ENCODE results near the gene CIC. TPM values are rescaled to one million over a fixed set of nuclear protein-coding genes. Genes with fewer than 3 reads are reported as not detected.

Gene CIC
- total RNA-seq, 1 donor from 2014 or later, result 115 TPM

GRCh38 chr19:42295342-42295741, 26.3 kb downstream of the CIC start:
- Mint-ChIP-seq H3K27me3 (ENCODE audit: unreplicated experiment) (no peaks in the 10 kb centered on the region), H3K4me1 (ENCODE audit: unreplicated experiment) (peaks cover 1% of the 10 kb centered on the region), H3K27ac (ENCODE audit: unreplicated experiment) (no peak overlapping the region), H3K9me3 (ENCODE audit: unreplicated experiment) (no peaks in the 10 kb centered on the region), H3K36me3 (ENCODE audit: unreplicated experiment) (peaks cover 24% of the 10 kb centered on the region), H3K4me3 (ENCODE audit: unreplicated experiment) (no peak overlapping the region)
- no peak for DNase-seq (ENCODE audit: extremely low spot score, unreplicated experiment)
- no peak for TF ChIP-seq CTCF (IDR thresholded peaks at IDR 0.05)

- peaks cover 1% of the 10 kb centered on the region for H3K4me1 Mint-ChIP-seq (ENCODE audit: unreplicated experiment)
- TF ChIP-seq CTCF (IDR thresholded peaks at IDR 0.05), result peak; percentile 87
- H3K27ac Mint-ChIP-seq (ENCODE audit: unreplicated experiment), result no peak overlapping the region
- H3K27me3 Mint-ChIP-seq (ENCODE audit: unreplicated experiment), result no peaks in the 10 kb centered on the region
- peaks cover 24% of the 10 kb centered on the region for H3K36me3 Mint-ChIP-seq (ENCODE audit: unreplicated experiment)
- no peaks in the 10 kb centered on the region for H3K9me3 Mint-ChIP-seq (ENCODE audit: unreplicated experiment)
- peak; percentile 94 for DNase-seq (ENCODE audit: extremely low spot score, unreplicated experiment)
- H3K4me3 Mint-ChIP-seq (ENCODE audit: unreplicated experiment), result no peak overlapping the region
Observed at GRCh38 chr19:42295831-42296525, 26.9 kb downstream of the CIC start.

GRCh38 chr19:42297039-42297438, 28.0 kb downstream of the CIC start:
- Mint-ChIP-seq H3K9me3 (ENCODE audit: unreplicated experiment) (no peaks in the 10 kb centered on the region), H3K4me1 (ENCODE audit: unreplicated experiment) (peaks cover 12% of the 10 kb centered on the region), H3K4me3 (ENCODE audit: unreplicated experiment) (no peak overlapping the region)

GRCh38 chr19:42301646-42302203, 32.7 kb downstream of the CIC start, which contains the start of gene PRR19:
PRR19 (plus strand) TSS chr19:42302132; CDS start chr19:42309585, 7,453 bp downstream.
- peaks cover 5% of the 10 kb centered on the region for H3K36me3 Mint-ChIP-seq (ENCODE audit: unreplicated experiment)
- no peak for TF ChIP-seq CTCF (IDR thresholded peaks at IDR 0.05)
- peak within 1 kb of the TSS; percentile 87 for H3K4me3 Mint-ChIP-seq (ENCODE audit: unreplicated experiment)
- H3K27ac Mint-ChIP-seq (ENCODE audit: unreplicated experiment), result peak within 1 kb of the TSS; percentile 47
- no peaks in the 10 kb centered on the region for H3K9me3 Mint-ChIP-seq (ENCODE audit: unreplicated experiment)
- no peaks in the 10 kb centered on the region for H3K27me3 Mint-ChIP-seq (ENCODE audit: unreplicated experiment)
- H3K4me1 Mint-ChIP-seq (ENCODE audit: unreplicated experiment), result peaks cover 24% of the 10 kb centered on the region
- DNase-seq (ENCODE audit: extremely low spot score, unreplicated experiment), result no peak

More at GRCh38 chr19:42297039-42297438, 28.0 kb downstream of the CIC start:
- Mint-ChIP-seq H3K27ac (ENCODE audit: unreplicated experiment) (no peak overlapping the region), H3K27me3 (ENCODE audit: unreplicated experiment) (no peaks in the 10 kb centered on the region), H3K36me3 (ENCODE audit: unreplicated experiment) (peaks cover 16% of the 10 kb centered on the region)
- TF ChIP-seq CTCF (IDR thresholded peaks at IDR 0.05), result no peak
- DNase-seq (ENCODE audit: extremely low spot score, unreplicated experiment), result no peak

- Mint-ChIP-seq H3K4me1 (ENCODE audit: unreplicated experiment) (peaks cover 24% of the 10 kb centered on the region), H3K27me3 (ENCODE audit: unreplicated experiment) (no peaks in the 10 kb centered on the region), H3K9me3 (ENCODE audit: unreplicated experiment) (no peaks in the 10 kb centered on the region), H3K36me3 (ENCODE audit: unreplicated experiment) (peaks cover 5% of the 10 kb centered on the region), H3K4me3 (ENCODE audit: unreplicated experiment) (peak overlapping the region; percentile 87), H3K27ac (ENCODE audit: unreplicated experiment) (peak overlapping the region; percentile 8)
- TF ChIP-seq CTCF (IDR thresholded peaks at IDR 0.05), result no peak
- no peak for DNase-seq (ENCODE audit: extremely low spot score, unreplicated experiment)
Observed at GRCh38 chr19:42303101-42303464, 34.0 kb downstream of the CIC start.
